ENCODE measurements around the gene SAXO2.

- no peak for TF ChIP-seq CTCF (IDR thresholded peaks at IDR 0.05)
- no peak for TF ChIP-seq POLR2A (IDR thresholded peaks at IDR 0.05)
Observed at GRCh38 chr15:82298032-82298431, 35.4 kb downstream of the SAXO2 start.

All from transverse colon (tissue), 3 donors.